CD14-positive monocyte (primary cell): ENCODE results near the gene LYRM4. TPM values are rescaled to one million over a fixed set of nuclear protein-coding genes. Genes with fewer than 3 reads are reported as not detected.

Source experiments
- DNase-seq, 3 donors: peaks; one replicate each; pipeline ENCODE4 v3.0.0-alpha.2; 2011 to 2022
- H2AFZ ChIP-seq: 2 replicates; pipeline ENCODE4 v1.6.0; 2012; ENCODE audit warnings: mild to moderate bottlenecking, low read depth, low read length, inconsistent platforms; ENCODE audit not compliant: insufficient read depth, poor library complexity, severe bottlenecking
- H3K27ac ChIP-seq, 2 donors: 1 replicate in 1 of 2; 2 replicates in 1 of 2; pipeline ENCODE4 v1.5.1; 2012 to 2013; ENCODE audit warnings: low read length in 2 of 2, control low read depth in 1 of 2, inconsistent platforms in 1 of 2, low read depth in 1 of 2, mild to moderate bottlenecking in 1 of 2
- H3K27me3 ChIP-seq, 2 donors: one replicate each; pipeline versions ENCODE4 v1.6.0 to v1.6.1; 2011 to 2013; ENCODE audit warnings: low read length in 2 of 2; ENCODE audit not compliant: control insufficient read depth in 2 of 2, insufficient read depth in 2 of 2
- H3K36me3 ChIP-seq, 2 donors: replicated peaks in 1 of 2; 1 replicate in 1 of 2; 2 replicates in 1 of 2; pipeline versions ENCODE4 v1.5.1 to v1.6.1; 2012 to 2013; ENCODE audit warnings: low read length in 2 of 2, control low read depth in 1 of 2, inconsistent platforms in 1 of 2, mild to moderate bottlenecking in 1 of 2; ENCODE audit not compliant: insufficient read depth in 2 of 2, control insufficient read depth in 1 of 2
- H3K4me1 ChIP-seq, 2 donors: 1 replicate in 1 of 2; 2 replicates in 1 of 2; pipeline versions ENCODE4 v1.5.1 to v1.6.1; 2012 to 2013; ENCODE audit warnings: low read length in 2 of 2, control low read depth in 1 of 2, inconsistent platforms in 1 of 2, mild to moderate bottlenecking in 1 of 2, moderate library complexity in 1 of 2; ENCODE audit not compliant: insufficient read depth in 2 of 2, control insufficient read depth in 1 of 2
- H3K4me2 ChIP-seq: replicated peaks from 2 replicates; pipeline ENCODE3; 2012; ENCODE audit warnings: low read length, moderate library complexity, mild to moderate bottlenecking; ENCODE audit not compliant: poor library complexity, severe bottlenecking; ENCODE audit errors: extremely low read depth
- H3K4me3 ChIP-seq, 3 experiments: fragments of 200-600 bp in 1 of 3; sonication (generic) in 1 of 3; replicated peaks in 1 of 3; 1 replicate in 2 of 3; 2 replicates in 1 of 3; pipeline ENCODE4 v1.5.1; 2011 to 2013; ENCODE audit warnings: low read length in 3 of 3, mild to moderate bottlenecking in 3 of 3, control low read depth in 2 of 3, low read depth in 2 of 3, inconsistent platforms in 1 of 3, moderate library complexity in 1 of 3
- H3K79me2 ChIP-seq: 2 replicates; pipeline ENCODE4 v1.6.0; 2012; ENCODE audit warnings: mild to moderate bottlenecking, control low read depth, inconsistent platforms, low read length, moderate library complexity; ENCODE audit not compliant: insufficient read depth
- H3K9ac ChIP-seq: 2 replicates; pipeline ENCODE4 v1.6.0; 2017; ENCODE audit warnings: low read length, mild to moderate bottlenecking; ENCODE audit not compliant: insufficient read depth, poor library complexity, severe bottlenecking
- H3K9me3 ChIP-seq, 2 donors: replicated peaks in 1 of 2; 1 replicate in 1 of 2; 2 replicates in 1 of 2; pipeline versions ENCODE4 v1.5.1 to v1.6.1; 2012 to 2013; ENCODE audit warnings: low read length in 2 of 2, control low read depth in 1 of 2; ENCODE audit not compliant: control insufficient read depth in 1 of 2, insufficient read depth in 1 of 2
- H4K20me1 ChIP-seq: 2 replicates; pipeline ENCODE4 v1.6.0; 2012; ENCODE audit warnings: mild to moderate bottlenecking, low read length, control low read depth, moderate library complexity; ENCODE audit not compliant: insufficient read depth
- H3K27ac Mint-ChIP-seq, 7 donors: one replicate each; pipeline ENCODE4 v1.8.0; 2020; ENCODE audit warnings: mild to moderate bottlenecking in 7 of 7, mixed read lengths in 7 of 7, moderate library complexity in 6 of 7, inconsistent platforms in 2 of 7
- H3K27me3 Mint-ChIP-seq, 3 donors: one replicate each; pipeline ENCODE4 v1.8.0; 2021 to 2022; ENCODE audit warnings: low read depth in 3 of 3, mild to moderate bottlenecking in 3 of 3, mixed read lengths in 3 of 3, moderate library complexity in 3 of 3, inconsistent platforms in 1 of 3
- H3K36me3 Mint-ChIP-seq, 2 donors: one replicate each; pipeline ENCODE4 v1.8.0; 2020; ENCODE audit warnings: mixed read lengths in 2 of 2, inconsistent platforms in 1 of 2, mild to moderate bottlenecking in 1 of 2
- H3K4me1 Mint-ChIP-seq: one replicate; pipeline ENCODE4 v1.8.0; 2020; ENCODE audit warnings: mild to moderate bottlenecking, mixed read lengths
- H3K4me3 Mint-ChIP-seq, 2 donors: one replicate each; pipeline ENCODE4 v1.8.0; 2020; ENCODE audit warnings: mild to moderate bottlenecking in 2 of 2, mixed read lengths in 2 of 2, moderate library complexity in 1 of 2
- H3K9me3 Mint-ChIP-seq, 7 donors: one replicate each; pipeline ENCODE4 v1.8.0; 2020 to 2022; ENCODE audit warnings: mixed read lengths in 7 of 7, mild to moderate bottlenecking in 6 of 7, moderate library complexity in 6 of 7, inconsistent platforms in 2 of 7
- CTCF ChIP-seq: fragments of 200-600 bp; IDR thresholded peaks from one replicate; pipeline ENCODE4 v1.8.0; 2022; ENCODE audit warnings: antibody characterized with exemption, mild to moderate bottlenecking
- WGBS: methylation state at CpG from one replicate; pipeline ENCODE4 v1.1.5; 2013; ENCODE audit warnings: missing lambda C conversion rate; ENCODE audit not compliant: insufficient coverage; 5-methylcytosine and 5-hydroxymethylcytosine counted together
- intact Hi-C, 2 donors: fragments of 100-400 bp; cut with micrococcal nuclease; formaldehyde crosslinking; loops; one replicate each; pipeline versions ENCODE4 v1.15.0 to v1.15.1; 2023
- polyA plus RNA-seq, 3 donors: library from polyadenylated mRNA; depleted of rRNA in 1 of 3; unstranded in 2 of 3; stranded (reverse) in 1 of 3; fragments of 300-500 nt in 2 of 3; fragments of >200 nt in 1 of 3; fragmentation: Illumina TruSeq in 2 of 3; gene quantifications; 1 replicate in 2 of 3; 2 replicates in 1 of 3; pipeline ENCODE4 v1.2.3, GENCODE V29; 2012 to 2021

The LYRM4 gene
- polyA plus RNA-seq, 3 donors: 13.7 to 19.6 (median 18.1) TPM

- Histone ChIP-seq H3K27me3 (peaks cover 5 to 23% of the 10 kb centered on the region in 2 donors), H3K4me3 (peak within 1 kb of the TSS; percentile 40 to 77 (median 56)), H3K79me2 (no peaks in the 10 kb centered on the region), H3K9ac (peak within 1 kb of the TSS; percentile 59), H3K27ac (peak within 1 kb of the TSS; percentile 24 to 45), H2AFZ (peak within 1 kb of the TSS; percentile 91), H3K4me2 (peak within 1 kb of the TSS; percentile 91), H4K20me1 (no peaks in the 10 kb centered on the region), H3K9me3 (no peaks in the 10 kb centered on the region), H3K4me1 (peaks cover 39 to 67% of the 10 kb centered on the region in 2 donors), H3K36me3 (no peaks in the 10 kb centered on the region)
- TF ChIP-seq CTCF: no peak
- Mint-ChIP-seq H3K36me3 (peaks cover 3 to 13% of the 10 kb centered on the region in 2 donors), H3K4me3 (peak within 1 kb of the TSS; percentile 91 to 97), H3K27me3 (peaks cover 30 to 52% (median 36%) of the 10 kb centered on the region in 3 donors), H3K27ac (peak within 1 kb of the TSS in 2 of 7 donors; percentile 42 to 76), H3K9me3 (peaks cover 0 to 6% (median 4%) of the 10 kb centered on the region in 7 donors), H3K4me1 (peaks cover 49% of the 10 kb centered on the region)
- DNase-seq: peak; percentile 40 to 70 (median 41)
- under 1% methylated on average over 82 of the region's 83 CpGs for WGBS
- intact Hi-C loops: loop anchor here in 1 of 2 donors (10.0 kb wide), 1 partner anchor 180 kb away; the partner anchor contains the start of genes FARS2 and LYRM4
Measured at GRCh38 chr6:5084781-5085647, 175.7 kb downstream of the LYRM4 start, which contains the start of gene PPP1R3G. Gene PPP1R3G, plus strand, starts transcription at chr6:5085341. Its CDS starts 145 bp downstream, at chr6:5085486.

- no peak for DNase-seq
- peak overlapping the region; percentile 91 for H2AFZ ChIP-seq
- peaks cover 43% of the 10 kb centered on the region for H3K4me1 Mint-ChIP-seq
- peaks cover 30 to 52% (median 36%) of the 10 kb centered on the region in 3 donors for H3K27me3 Mint-ChIP-seq
- H3K9me3 ChIP-seq: no peaks in the 10 kb centered on the region
- no peak for TF ChIP-seq CTCF
- peak overlapping the region; percentile 91 to 97 for H3K4me3 Mint-ChIP-seq
- H3K9me3 Mint-ChIP-seq: peaks cover 0 to 6% (median 4%) of the 10 kb centered on the region in 7 donors
- 3% methylated on average over 56 of the region's 57 CpGs for WGBS
- peak overlapping the region in 2 of 7 donors; percentile 42 to 76 for H3K27ac Mint-ChIP-seq
- peak overlapping the region; percentile 91 for H3K4me2 ChIP-seq
- H3K36me3 ChIP-seq: no peaks in the 10 kb centered on the region
- H3K4me3 ChIP-seq: peak overlapping the region; percentile 40 to 77 (median 56)
- H3K9ac ChIP-seq: peak overlapping the region; percentile 59
- H3K36me3 Mint-ChIP-seq: peaks cover 3 to 13% of the 10 kb centered on the region in 2 donors
- peaks cover 5 to 23% of the 10 kb centered on the region in 2 donors for H3K27me3 ChIP-seq
- no peaks in the 10 kb centered on the region for H3K79me2 ChIP-seq
- H3K4me1 ChIP-seq: peaks cover 33 to 61% of the 10 kb centered on the region in 2 donors
- intact Hi-C loops: loop anchor here in 1 of 2 donors (10.0 kb wide), 1 partner anchor 180 kb away; the partner anchor contains the start of genes FARS2 and LYRM4
- no peaks in the 10 kb centered on the region for H4K20me1 ChIP-seq
- H3K27ac ChIP-seq: peak overlapping the region in 1 of 2 donors; percentile 24
Measured at GRCh38 chr6:5084360-5084780, 176.4 kb downstream of the LYRM4 start.
